ENCODE results near the gene SLC3A2. TPM values are rescaled to one million over a fixed set of nuclear protein-coding genes. Genes with fewer than 3 reads are reported as not detected.
A peak's percentile ranks its signal among the peaks of the same experiment; 100 is the strongest.

The SLC3A2 gene
- total and polyA plus RNA-seq, 2 of the 13 experiments (the other 11 are each of a cell fraction or from before 2014, with no cell fraction given) = 213 to 226 TPM

- TF ChIP-seq FUBP1 (CRISPR knock-in tag; IDR thresholded peaks at IDR 0.05; ENCODE audit: borderline replicate concordance) = no peak
- peak; percentile 56 for TF ChIP-seq ATF7 (IDR thresholded peaks at IDR 0.05)
- no peak for TF ChIP-seq ATF7 (CRISPR knock-in tag; IDR thresholded peaks at IDR 0.05)
- TF ChIP-seq ZBTB7A (CRISPR knock-in tag; IDR thresholded peaks at IDR 0.05) = no peak
- no peak for TF ChIP-seq MAFK (conservative IDR thresholded peaks at IDR 0.05 in 1 of 2, IDR thresholded peaks at IDR 0.05 in 1 of 2; ENCODE audit: low read length in 2 of 2)
- no peak for TF ChIP-seq CREBL2 (CRISPR knock-in tag; IDR thresholded peaks at IDR 0.05; ENCODE audit: borderline replicate concordance)
- TF ChIP-seq ZNF430 (CRISPR knock-in tag; IDR thresholded peaks at IDR 0.05) = no peak
- no peak for TF ChIP-seq ZNF883 (CRISPR knock-in tag; IDR thresholded peaks at IDR 0.05; ENCODE audit: not compliant biosample characterization)
- peak; percentile 53; the same call in 1 of the 2 replicates for TF ChIP-seq RBFOX2 (IDR thresholded peaks at IDR 0.05; ENCODE audit: low read depth, low read length)
- no peak for TF ChIP-seq TFE3 (CRISPR knock-in tag; IDR thresholded peaks at IDR 0.05)
- TF ChIP-seq GPN1 (CRISPR knock-in tag; IDR thresholded peaks at IDR 0.05; ENCODE audit: borderline replicate concordance) = no peak
- TF ChIP-seq MZF1 (CRISPR knock-in tag; IDR thresholded peaks at IDR 0.05; ENCODE audit: borderline replicate concordance) = no peak
- TF ChIP-seq, protein P1, sequence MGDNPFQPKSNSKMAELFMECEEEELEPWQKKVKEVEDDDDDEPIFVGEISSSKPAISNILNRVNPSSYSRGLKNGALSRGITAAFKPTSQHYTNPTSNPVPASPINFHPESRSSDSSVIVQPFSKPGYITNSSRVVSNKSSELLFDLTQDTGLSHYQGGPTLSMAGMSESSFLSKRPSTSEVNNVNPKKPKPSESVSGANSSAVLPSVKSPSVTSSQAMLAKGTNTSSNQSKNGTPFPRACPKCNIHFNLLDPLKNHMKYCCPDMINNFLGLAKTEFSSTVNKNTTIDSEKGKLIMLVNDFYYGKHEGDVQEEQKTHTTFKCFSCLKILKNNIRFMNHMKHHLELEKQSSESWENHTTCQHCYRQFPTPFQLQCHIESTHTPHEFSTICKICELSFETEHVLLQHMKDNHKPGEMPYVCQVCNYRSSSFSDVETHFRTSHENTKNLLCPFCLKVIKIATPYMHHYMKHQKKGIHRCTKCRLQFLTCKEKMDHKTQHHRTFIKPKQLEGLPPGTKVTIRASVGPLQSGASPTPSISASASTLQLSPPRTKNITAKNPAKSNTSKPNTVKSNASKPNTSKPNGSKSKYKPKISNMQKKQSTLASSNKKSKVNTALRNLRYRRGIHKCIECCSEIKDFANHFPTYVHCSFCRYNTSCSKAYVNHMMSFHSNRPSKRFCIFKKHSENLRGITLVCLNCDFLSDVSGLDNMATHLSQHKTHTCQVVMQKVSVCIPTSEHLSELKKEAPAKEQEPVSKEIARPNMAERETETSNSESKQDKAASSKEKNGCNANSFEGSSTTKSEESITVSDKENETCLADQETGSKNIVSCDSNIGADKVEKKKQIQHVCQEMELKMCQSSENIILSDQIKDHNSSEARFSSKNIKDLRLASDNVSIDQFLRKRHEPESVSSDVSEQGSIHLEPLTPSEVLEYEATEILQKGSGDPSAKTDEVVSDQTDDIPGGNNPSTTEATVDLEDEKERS (CRISPR knock-in tag; IDR thresholded peaks at IDR 0.05) = no peak
- peak; percentile 63 for TF ChIP-seq RBM22 (optimal IDR thresholded peaks at IDR 0.05; ENCODE audit: low read length)
- TF ChIP-seq MED8 (CRISPR knock-in tag; IDR thresholded peaks at IDR 0.05; ENCODE audit: insufficient replicate concordance) = no peak
- no peak for TF ChIP-seq ZNF816 (CRISPR knock-in tag; IDR thresholded peaks at IDR 0.05; ENCODE audit: borderline replicate concordance)
- no peak for TF ChIP-seq ZSCAN25 (CRISPR knock-in tag; IDR thresholded peaks at IDR 0.05)
- TF ChIP-seq, protein P2, sequence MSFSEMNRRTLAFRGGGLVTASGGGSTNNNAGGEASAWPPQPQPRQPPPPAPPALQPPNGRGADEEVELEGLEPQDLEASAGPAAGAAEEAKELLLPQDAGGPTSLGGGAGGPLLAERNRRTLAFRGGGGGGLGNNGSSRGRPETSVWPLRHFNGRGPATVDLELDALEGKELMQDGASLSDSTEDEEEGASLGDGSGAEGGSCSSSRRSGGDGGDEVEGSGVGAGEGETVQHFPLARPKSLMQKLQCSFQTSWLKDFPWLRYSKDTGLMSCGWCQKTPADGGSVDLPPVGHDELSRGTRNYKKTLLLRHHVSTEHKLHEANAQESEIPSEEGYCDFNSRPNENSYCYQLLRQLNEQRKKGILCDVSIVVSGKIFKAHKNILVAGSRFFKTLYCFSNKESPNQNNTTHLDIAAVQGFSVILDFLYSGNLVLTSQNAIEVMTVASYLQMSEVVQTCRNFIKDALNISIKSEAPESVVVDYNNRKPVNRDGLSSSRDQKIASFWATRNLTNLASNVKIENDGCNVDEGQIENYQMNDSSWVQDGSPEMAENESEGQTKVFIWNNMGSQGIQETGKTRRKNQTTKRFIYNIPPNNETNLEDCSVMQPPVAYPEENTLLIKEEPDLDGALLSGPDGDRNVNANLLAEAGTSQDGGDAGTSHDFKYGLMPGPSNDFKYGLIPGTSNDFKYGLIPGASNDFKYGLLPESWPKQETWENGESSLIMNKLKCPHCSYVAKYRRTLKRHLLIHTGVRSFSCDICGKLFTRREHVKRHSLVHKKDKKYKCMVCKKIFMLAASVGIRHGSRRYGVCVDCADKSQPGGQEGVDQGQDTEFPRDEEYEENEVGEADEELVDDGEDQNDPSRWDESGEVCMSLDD (CRISPR knock-in tag; IDR thresholded peaks at IDR 0.05; ENCODE audit: borderline replicate concordance) = no peak
- TF ChIP-seq HDAC1 (CRISPR knock-in tag; IDR thresholded peaks at IDR 0.05) = no peak
- TF ChIP-seq TCF7L2 (IDR thresholded peaks at IDR 0.05; ENCODE audit: low read depth, low read length) = no peak
Measured at GRCh38 chr11:62854825-62855570, 25.7 kb upstream of the SLC3A2 start (continued).
